ENCODE results near the gene CCDC83.

GRCh38 chr11:85950317-85951048 is 95.3 kb downstream of the CCDC83 start:
- TF ChIP-seq POLR2AphosphoS5 (IDR thresholded peaks at IDR 0.05) (no peak), EP300 (IDR thresholded peaks at IDR 0.05) (no peak)
